AG08396 (cell line): ENCODE results near the gene SKAP1.

Experiments
- DNase-seq: peaks from one replicate; pipeline ENCODE4 v3.0.0; 2012; ENCODE audit warnings: low spot score, mixed read lengths

SKAP1 gene

DNA sequence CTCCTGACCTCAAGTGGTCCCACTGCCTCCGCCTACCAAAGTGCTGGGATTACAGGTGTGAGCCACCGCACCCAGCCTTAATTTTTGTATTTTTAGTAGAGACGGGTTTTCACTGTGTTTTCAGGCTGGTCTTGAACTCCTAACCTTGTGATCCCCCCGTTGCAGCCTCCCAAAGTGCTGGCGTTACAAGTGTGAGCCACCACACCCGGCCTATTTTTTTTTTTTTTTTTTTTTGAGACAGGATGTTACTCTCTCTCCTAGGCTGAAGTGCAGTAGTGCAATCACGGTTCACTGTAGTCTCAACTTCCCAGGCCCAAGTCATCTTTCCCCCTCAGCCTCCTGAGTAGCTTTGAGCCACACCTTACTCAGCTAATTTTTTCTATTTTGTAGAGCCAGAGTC, 325.6 kb downstream of the SKAP1 start:
- no peak for DNase-seq

DNA sequence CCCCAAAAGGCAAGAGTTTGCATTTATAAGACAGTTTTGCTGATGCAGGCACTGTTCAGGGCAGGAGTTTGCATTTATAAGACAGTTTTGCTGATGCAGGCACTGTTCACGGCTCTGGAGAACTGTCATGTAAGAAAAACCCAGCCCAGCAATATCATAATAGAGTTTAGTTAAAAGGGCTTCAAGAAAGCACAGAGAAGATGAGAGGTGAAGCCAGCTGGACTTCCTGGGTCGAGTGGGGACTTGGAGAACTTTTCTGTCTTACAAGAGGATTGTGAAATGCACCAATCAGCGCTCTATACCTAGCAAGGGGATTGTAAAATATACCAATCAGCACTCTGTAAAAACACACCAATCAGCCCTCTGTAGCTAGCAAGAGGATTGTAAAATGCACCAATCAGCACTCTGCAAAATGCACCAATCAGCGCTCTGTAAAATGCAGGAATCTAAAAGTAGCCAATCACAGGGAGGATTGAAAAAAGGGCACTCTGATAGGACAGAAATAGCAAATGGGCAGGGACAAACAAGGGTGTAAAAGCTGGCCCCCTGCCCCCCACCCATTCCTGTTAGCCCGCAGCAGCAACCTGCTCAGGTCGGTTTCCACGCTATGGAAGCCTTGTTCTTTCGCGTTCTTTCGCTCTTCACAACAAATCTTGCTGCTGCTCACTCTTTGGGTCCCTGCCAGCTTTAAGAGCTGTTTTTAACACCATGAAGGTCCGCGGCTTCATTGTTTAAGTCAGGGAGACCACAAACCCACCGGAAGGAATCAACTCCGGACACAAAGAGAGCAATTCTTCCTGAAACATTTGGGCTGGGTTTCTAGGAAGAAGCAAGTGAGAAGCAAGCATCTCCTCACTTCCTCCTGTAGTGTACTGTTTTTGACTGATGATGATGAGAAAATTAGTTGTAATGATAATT, 327.0 kb downstream of the SKAP1 start:
- DNase-seq, result no peak

DNA sequence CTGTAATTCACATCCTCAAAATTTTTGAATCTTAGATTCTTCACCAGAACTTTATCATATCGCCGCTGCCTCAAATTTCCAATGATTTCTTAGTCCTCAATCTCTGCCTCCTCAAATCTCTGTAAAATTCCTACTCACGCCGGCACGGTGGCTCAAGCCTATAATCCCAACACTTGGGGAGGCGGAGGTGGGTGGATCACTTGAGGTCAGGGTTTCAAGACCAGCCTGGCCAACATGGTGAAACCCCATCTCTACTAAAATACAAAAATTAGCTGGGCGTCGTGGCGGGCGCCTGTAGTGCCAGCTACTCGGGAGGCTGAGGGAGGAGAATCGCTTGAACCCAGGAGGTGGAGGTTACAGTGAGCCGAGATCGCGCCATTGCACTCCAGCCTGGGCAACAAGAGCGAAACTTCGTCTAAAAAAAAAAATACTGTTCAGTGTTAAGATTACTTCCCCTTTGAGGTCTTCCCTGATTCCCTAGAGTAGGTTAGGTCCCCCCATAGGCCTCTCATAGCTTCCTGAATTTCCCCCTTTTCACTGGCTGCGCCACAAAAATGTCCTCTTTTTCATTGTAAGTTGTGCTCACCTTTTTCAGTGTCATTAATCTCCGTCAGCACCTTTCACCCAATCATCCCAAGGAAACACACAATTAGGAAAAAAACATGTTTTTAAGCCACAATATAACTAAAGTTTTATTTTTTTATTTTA, 327.8 kb downstream of the SKAP1 start:
- no peak for DNase-seq

DNA sequence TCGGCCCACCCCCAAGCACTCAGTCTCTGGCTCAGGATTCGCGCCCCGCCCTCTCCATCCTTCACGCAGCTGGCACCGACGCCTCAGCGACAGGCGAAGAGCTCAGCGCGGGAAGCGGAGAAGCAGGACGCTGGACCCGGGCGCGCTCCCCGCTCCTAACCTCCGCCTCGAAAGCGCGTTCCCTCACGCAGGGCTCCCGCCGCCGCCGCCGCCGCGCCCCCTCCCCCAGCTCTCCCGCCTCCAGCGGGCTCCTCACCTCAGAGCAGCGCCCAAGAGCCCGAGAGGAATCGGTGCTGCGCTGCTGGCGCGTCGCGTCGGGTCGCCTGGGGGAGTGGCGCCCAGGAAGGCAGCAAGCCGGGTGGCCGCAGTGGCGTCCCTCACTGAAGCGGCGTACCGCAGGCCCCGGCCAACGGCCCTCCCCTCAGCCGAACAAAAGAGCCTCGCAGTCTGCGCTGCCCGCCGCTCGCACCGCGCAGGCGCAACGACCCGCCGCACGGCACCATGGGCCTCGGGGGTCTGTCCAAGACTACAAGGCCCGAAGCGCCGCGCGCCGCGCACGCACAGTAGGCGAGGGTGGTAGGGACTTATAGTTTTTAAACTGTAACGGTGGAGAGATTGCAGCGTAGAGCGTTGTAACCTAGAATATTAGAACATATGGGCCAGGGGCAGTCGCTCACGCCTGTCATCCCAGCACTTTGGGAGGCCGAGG, 328.8 kb downstream of the SKAP1 start, which contains the start of gene CBX1:
TSS of gene CBX1 (minus strand) at position 467 of the 709 bp plus-strand sequence. CDS start 24,474 bp downstream, outside the sequence.
- peak; percentile 95 for DNase-seq

DNA sequence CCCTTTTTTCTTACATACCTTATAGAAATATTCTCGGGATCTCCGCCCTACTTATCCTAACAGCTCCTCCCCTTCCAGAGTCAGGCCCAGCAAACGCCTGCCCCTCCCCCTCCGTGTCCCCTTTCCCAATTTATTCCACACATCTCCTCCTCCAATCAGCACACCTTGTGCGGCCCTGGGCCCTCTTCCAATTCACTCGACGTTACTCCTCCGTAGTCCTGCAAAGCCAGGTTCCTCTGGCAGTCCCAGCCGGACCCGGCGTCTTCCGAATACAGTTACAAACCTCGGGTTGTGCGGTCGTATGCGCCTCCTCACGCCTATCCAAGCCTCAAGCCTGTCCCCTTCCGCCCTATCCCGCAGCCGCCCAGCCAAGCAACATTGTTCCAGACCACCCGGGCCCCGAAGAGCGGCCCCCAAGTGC, 329.4 kb downstream of the SKAP1 start:
- DNase-seq, result peak; percentile 47

DNA sequence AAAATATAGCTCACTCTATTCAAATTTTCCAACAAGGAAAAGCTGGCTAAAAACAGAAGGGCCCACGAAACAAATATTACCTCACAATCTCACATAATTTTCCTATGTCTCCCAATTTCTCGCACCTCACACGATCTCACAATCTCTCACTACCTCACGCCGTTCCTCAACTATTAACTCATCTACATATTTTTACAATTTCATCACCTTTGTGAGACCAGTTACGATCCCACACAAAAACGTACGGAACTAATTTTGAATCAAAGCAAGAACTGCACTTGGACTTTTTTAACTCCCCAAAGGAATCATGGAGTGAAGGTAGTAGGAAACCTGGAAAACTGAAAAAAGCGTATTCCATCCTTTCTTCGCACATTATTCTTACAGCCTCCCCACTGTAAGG, 329.9 kb downstream of the SKAP1 start:
- DNase-seq, result peak; percentile 17

DNA sequence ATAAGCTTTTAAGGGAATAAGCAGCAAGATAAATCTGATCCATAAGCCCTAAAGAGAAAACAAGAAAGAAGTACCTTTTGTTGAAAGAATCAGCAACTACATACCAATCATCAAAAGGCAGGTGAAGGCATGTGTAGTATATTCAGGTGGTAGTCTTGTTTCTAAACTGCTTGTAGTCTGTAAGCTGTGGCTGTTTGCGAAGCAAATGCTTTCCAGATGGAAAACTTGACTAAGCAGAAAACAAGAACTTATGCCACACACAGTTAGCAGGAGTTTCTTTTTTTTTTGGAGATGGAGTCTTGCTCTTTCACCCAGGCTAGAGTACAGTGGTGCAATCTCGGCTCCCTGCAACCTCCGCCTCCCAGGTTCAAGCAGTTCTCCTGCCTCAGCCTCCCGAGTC, 334.4 kb downstream of the SKAP1 start:
- DNase-seq, result no peak

DNA sequence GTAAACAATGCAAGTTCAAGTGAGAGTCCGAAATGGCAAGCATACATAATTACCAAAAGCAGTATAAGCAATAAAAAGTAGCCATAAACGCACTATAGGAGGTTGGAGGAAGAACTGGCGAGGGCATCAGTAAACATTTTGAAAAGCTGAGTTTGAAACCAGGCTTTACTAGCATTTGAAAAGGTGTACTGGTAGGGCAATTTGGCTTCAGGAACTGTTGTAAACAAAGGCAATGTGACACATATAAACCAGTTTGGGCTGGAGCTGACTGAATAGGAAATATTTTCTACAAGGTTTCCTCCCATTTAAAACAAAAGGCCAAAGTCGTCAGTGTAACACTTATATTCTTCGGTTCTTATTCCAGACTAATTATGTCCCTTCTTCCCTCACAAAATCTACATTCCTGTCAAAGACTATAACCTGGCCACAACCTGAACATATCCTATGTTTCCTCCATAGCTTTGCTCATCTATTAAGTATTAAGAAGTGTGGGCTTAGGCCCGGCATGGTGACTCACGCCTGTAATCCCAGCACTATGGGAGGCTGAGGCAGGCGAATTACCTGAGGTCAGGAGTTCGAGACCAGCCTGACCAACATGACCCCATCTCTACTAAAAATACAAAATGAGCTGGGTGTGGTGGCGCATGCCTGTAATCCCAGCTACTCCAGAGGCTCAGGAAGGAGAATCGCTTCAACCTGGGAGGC, 336.5 kb downstream of the SKAP1 start:
- no peak for DNase-seq

DNA sequence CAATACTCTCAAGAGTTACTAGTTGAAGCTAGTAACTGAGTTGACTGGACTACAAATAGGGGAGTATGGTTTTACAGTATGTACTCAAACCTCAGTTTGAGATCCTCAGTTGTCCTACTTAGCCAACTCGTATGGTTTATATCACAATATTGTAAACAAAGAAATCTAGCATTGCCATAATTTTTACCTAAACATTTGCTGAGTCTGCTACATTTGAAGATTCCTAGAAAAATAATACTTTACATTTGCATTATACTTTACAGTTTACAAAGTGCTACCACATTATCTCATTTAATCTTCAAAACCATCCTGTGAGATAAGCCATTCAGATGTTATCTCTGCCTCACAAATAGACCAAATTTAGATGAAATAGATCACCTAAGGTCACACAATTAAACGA, 345.1 kb downstream of the SKAP1 start:
- no peak for DNase-seq
